GM19035 (cell line): ENCODE measurements around the gene NF1.
"Not testable (repeated sequence)": the region's sequence is repeated elsewhere in the genome, so short reads cannot be mapped to it uniquely, and the experiment has no call there.

Experiments used
- ATAC-seq: cut with Tn5 transposase; IDR thresholded peaks from one replicate; pipeline ENCODE4 v1.9.1; 2021; ENCODE audit not compliant: unreplicated experiment

Gene NF1

DNA sequence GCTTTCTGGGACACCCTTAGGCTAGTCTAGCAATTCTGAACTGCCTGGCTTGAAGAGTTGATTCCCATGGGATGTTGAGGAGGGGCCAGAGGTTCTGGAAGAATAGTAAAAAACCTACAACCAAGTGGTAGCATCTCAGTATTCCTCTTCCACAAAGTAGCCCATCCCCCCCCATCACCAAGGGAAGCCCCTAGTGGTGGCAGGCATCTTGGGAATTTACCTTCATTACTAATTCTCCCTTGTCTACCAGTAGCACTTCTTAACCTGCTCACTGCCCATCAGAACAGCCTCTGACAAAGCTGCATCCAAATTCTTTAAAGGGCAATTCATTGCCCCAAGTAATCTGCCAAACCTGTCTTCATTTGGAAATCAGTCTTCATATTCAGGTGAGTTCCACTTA, 283.9 kb downstream of the NF1 start:
- ATAC-seq = no peak

- ATAC-seq = no peak
Measured at GRCh38 chr17:31379597-31380205, 284.9 kb downstream of the NF1 start.

- ATAC-seq = no peak
Measured at GRCh38 chr17:31381165-31381668, 286.4 kb downstream of the NF1 start.

- ATAC-seq = not testable (repeated sequence)
Measured at GRCh38 chr17:31382668-31383275, 288.0 kb downstream of the NF1 start.

- ATAC-seq = not testable (repeated sequence)
Measured at GRCh38 chr17:31383488-31383887, 288.7 kb downstream of the NF1 start.

DNA sequence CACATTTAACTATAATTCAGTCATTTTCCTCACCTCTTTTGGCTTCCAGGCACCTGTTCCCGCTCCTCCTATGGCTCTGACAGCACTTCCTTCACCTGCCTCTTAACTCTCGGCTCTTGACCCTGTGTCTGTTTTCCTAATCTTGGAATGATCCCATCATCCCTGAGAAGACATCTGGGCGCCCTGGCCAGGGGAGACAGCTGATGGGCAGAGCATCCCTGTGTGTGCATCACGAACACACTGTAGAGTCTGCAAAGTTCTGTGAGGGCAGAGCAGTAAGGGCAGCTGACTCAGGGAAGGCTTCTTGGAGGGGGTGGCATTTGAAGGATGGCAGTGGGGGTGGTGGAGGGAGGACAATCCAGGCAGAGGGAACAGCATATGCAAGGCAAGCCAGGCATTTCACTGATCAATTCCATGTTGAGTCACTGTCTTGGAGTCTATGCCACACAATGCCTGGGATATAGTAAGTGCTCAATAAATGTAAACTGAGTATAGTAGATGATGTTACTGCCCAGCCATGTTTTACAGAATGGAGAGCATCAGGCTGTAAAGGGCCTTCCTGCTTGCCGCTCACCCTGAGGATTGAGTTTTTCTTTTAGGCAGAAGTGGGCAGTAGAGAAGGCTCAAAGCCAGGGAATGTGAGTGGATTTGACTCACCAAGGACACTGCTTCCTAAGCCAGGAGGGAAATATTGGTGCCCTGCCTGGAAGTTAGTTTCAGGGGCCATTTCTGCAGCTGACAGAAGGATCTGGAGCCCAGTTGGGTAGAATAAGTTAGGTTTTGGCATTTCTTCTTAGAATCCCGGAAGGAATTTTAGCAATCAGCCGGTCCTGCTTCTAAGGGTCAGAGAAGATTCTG, 290.9 kb downstream of the NF1 start:
- ATAC-seq = no peak

DNA sequence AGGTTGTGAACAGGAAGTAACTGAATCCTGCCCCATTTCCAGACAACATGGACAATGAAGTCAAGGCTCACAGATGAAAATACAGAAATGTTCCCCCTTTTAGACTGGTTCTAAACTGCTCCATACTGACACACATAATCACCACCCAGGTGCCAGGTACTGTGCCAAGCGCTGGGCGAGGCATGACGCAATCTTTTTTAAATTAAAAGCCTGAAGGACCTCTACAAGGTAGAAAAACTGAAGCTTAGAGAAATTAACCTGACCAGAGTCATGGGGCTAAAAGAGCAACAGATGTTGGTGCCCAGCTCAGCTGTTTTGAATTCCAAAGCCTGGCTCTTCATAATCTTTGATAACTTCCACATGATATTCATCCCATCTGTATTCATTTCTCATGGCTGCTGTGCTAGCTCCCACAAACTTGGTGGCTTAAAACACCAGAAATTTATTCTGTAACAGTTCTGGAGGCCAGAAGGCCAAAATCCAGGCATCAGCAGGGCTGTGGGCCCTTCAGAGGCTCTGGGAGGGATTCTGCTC, 291.8 kb downstream of the NF1 start:
- ATAC-seq = no peak

DNA sequence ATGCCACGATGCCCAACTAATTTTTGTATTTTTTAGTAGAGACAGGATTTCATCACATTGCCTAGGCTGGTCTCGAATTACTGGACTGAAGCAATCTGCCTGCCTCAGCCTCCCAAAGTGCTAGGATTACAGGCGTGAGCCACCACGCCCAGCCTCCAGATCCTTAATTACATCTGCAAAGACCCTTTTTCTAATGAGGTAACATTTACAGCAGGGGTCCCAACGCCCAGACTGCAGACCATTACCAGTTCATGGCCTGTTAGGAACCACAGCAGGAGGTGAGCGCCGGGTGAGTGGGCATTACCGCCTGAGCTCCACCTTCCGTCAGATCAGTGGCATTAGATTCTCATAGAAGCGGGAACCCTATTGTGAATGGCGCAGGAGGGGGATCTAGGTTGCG, 292.7 kb downstream of the NF1 start:
- ATAC-seq = no peak

- no peak for ATAC-seq
Measured at GRCh38 chr17:31388351-31388750, 293.6 kb downstream of the NF1 start.

DNA sequence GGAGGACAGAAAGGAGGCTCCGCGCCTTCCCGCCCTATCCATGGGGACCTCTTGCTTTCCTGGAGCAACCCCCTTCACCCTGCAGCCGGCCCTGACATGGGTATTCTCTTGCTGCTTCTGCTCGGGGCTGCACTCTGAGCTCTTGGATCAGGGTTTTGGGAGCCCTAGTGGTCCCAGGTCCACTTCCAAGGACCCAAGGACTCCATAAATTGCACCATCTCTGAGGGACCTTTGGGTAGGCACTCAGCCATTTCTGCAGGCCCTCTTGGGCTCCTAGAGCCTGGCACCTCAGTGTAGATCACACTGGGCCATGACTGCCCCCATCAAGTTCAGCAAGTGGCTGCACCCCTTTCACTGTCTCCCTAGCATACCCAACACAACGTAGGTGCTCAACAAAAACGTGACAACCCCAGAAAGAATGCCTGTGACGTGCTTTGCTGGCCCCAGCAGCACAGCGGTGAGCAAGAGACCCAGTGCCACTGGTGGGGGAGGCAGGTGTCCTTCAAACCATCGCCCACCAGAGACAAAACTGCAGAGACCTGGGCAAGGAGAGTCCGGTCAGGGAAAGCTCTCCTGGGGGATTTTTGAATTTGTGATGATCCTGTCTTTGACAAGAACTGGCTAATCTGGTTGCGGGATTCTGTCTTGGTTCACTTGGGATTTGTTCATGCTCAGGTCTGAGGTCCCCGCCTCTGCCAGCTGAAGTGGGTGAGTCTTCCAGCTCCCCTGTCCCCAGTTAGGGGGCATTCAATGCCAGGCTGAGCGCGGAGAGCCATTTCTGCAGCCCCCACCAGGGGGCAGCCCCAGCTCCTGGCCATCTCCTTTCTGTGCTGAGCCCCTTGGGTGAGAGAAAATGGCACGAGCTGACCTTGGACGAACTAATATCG, 294.2 kb downstream of the NF1 start:
- ATAC-seq = no peak

DNA sequence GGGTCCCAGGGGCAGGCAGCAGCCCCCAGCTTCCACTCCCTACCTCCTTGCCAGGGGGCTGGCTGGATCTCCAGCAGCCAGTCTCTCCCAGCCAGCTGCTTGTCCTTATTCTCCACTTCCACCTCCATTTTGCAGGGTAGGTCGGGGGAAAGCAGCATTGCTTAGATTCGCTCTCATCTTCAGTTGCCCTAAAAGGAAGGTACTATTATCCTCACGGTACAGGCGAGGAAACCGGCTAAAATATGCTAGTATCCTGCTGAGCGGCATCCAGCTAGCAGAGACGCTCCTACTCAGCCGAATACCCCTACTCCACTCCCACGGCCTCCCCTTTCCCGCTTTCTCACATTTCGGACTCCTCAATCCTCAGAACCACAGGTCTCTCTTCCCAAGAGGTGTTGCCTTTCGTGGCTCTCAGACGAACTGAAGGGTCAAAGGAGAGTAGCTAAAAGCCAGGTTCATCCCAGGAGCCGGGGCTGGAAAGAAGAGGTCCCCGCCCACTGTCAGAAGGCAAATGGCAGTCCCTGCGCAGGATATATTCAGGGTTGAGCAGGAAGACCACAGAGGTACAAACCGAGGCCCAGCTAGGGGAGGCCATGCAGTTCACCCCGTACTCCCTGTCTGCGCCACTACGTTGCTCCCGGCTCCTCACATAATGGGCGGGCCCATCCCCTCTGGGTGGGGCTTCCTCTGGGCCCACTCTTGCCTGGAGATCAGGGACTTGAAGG, 295.0 kb downstream of the NF1 start:
- no peak for ATAC-seq

DNA sequence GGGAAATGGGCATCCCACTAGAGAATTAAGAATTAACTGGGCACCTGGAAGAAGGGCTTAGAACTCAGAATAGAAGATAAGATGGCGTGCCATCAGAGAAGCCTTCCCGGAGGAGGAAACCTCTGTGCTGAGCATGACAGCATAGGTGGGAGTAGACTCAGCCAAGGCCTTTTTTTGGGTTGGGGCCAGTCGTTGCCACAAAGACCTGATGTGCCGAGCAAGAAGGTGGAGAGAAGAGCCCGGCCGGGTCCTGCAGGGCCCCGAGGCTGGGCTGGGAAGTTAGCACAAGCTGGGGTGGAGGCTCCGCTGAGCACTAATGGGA, 295.6 kb downstream of the NF1 start:
- ATAC-seq = no peak

DNA sequence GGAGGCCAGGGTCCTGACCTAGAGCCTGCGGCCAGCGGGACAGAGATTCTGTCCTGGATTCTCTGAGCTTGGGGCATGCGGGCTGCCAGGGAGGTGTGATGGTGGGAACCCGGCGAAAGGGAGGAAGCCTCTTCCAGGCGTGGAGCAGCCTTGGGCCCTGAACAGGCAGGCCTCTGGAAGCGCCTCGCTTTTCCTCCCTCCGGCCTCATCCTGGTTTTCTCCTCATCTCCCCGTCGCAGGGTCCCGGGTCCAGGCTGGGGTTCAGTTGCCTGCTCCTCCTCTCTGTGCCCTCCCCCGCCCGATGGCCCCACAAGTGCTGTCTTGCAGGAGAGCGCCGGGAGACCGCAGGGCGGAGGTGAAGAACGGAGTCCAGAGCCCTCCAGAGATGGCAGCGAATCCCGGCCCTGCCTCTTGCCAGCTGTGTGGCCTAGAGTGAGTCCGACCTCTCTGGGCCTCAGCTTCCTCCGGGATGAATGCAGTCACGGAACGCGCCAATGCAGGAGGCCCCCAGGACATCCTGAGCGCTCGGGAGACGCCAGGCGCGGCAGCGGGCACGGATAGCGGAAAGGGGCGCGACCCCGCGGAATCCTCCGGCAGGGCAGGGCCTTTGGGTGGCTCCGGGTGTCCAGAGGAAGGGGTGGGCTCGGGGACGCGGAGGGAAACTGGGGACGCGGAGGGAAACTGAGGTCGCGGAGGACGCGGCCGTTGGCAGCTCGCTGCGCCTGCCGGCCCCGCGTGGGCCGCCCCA, 296.1 kb downstream of the NF1 start:
- no peak for ATAC-seq

DNA sequence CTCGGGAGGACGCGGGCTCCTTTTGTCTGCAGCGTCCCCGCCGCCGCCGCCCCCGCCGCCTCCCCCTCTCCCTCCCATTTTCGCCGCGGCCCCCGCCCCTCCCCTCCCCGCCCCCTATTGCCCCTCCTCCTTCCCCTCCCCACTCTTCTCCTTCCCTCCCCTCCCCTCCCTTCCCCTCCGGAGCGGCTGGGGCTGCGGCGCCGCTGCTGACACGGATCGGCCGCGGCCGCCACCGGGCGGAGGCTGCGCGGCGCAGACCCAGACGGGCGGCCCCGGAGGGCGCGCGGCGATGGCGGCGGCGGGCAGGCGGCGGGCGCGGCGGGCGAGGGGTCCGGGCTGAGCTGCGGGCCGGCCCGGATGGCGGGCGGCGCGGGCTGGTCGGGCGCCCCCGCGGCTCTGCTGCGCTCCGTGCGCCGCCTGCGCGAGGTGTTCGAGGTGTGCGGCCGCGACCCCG, 296.7 kb downstream of the NF1 start, which contains the start of gene RAB11FIP4:
RAB11FIP4 (plus strand) TSS at position 180 of the 454 bp plus-strand sequence; CDS start at position 358, 178 bp downstream.
- no peak for ATAC-seq

- ATAC-seq = no peak
Measured at GRCh38 chr17:31392002-31392855, 297.5 kb downstream of the NF1 start.

GRCh38 chr17:31392856-31393748, 298.3 kb downstream of the NF1 start:
- ATAC-seq = no peak

GRCh38 chr17:31393749-31394146, 299.0 kb downstream of the NF1 start:
- no peak for ATAC-seq
